Pancreas (tissue), 10 donors: ENCODE data around the gene KREMEN1. TPM values are rescaled to one million over a fixed set of nuclear protein-coding genes. Genes with fewer than 3 reads are reported as not detected.

Experiments
- ATAC-seq, 4 donors: fragments of 200-7000 bp; cut with Tn5 transposase; one replicate each; pipeline versions ENCODE4 v1.8.0 to v1.9.1; 2020; ENCODE audit warnings: mild to moderate bottlenecking in 4 of 4, moderate library complexity in 4 of 4
- DNase-seq, 6 donors: peaks; one replicate each; pipeline ENCODE4 v3.0.0-alpha.2; 2020
- FAIRE-seq: peaks from 2 replicates; lab custom pipeline; 2012; peaks lifted over from hg19 to GRCh38; lab: Jason Lieb, UNC
- H3K27ac ChIP-seq, 4 donors: fragments of 200-600 bp; sonication (generic); 1 replicate in 3 of 4; 2 replicates in 1 of 4; pipeline versions ENCODE4 v1.5.0 to v1.8.0; 2020
- H3K27me3 ChIP-seq, 4 donors: fragments of 200-600 bp; one replicate each; pipeline ENCODE4 v1.8.0; 2021
- H3K36me3 ChIP-seq, 3 donors: fragments of 200-600 bp; sonication (generic) in 1 of 3; one replicate each; pipeline versions ENCODE4 v1.5.0 to v1.8.0; 2020 to 2021
- H3K4me1 ChIP-seq, 3 donors: fragments of 200-600 bp; one replicate each; pipeline ENCODE4 v1.8.0; 2021
- H3K4me3 ChIP-seq, 4 donors: fragments of 200-600 bp; sonication (generic) in 2 of 4; one replicate each; pipeline versions ENCODE4 v1.5.0 to v1.8.0; 2020 to 2021
- H3K9me3 ChIP-seq, 4 donors: fragments of 200-600 bp; one replicate each; pipeline ENCODE4 v1.8.0; 2021
- CTCF ChIP-seq, 4 donors: fragments of 200-600 bp; sonication (generic) in 3 of 4; IDR thresholded peaks; one replicate each; pipeline versions ENCODE4 v1.5.0 to v1.8.0; 2021; ENCODE audit warnings: antibody characterized with exemption in 4 of 4
- WGBS, 2 donors: extraction: QIAGEN DNeasy Blood & Tissue Kit; methylation state at CpG; one replicate each; pipeline ENCODE4 v1.1.7; 2013; 5-methylcytosine and 5-hydroxymethylcytosine counted together
- intact Hi-C, 3 donors: fragments of 100-400 bp; cut with DNase I; formaldehyde crosslinking; loops; one replicate each; pipeline versions ENCODE4 v1.11.1 to v1.14.2; 2022
- polyA plus RNA-seq, 2 donors: library from polyadenylated mRNA; stranded (reverse); fragments of 200-250 nt; gene quantifications; one replicate each; pipeline ENCODE4 v1.2.3, GENCODE V29; 2013
- total RNA-seq, 6 donors: library from RNA; stranded (reverse); fragmentation: NEBNext Ultra II Directional in 4 of 6; extraction: Animal tissue kit (Norgen Biotek cat#: 25700) in 4 of 6; gene quantifications; one replicate each; pipeline versions ENCODE4 v1.2.1 to v1.2.4, GENCODE V29; 2021 to 2023
- donor health status: healthy with polysubstance abuse.
- donor health status: DM: no; HTN: no; CAD: no; lungs with moderate emphysema.
- donor health status: DM: no; HTN: no; CAD: no.
- donor health status: control.
- donor health status: control.
- donor health status: Bipolar disorder and iron deficiency.
- donor health status: DM: yes; HTN: yes; CAD: no.
- donor health status: DM: no; HTN: no; CAD: no.
- donor health status: DM: no; HTN: no; CAD: no.
- donor health status: DM: yes; HTN: yes; CAD: no.

Gene KREMEN1
- total and polyA plus RNA-seq, 8 donors = 3.3 to 8.7 (median 4.5) TPM

- Histone ChIP-seq H3K4me1 (no peaks in the 10 kb centered on the region), H3K4me3 (no peak overlapping the region), H3K9me3 (no peaks in the 10 kb centered on the region), H3K36me3 (no peaks in the 10 kb centered on the region), H3K27ac (no peak overlapping the region), H3K27me3 (no peaks in the 10 kb centered on the region)
- 83 to 84% methylated on average over 7 of the region's 7 CpGs for WGBS, 2 donors
- DNase-seq (no peak), FAIRE-seq (no peak), ATAC-seq (no peak)
- intact Hi-C loops = loop anchor here in 2 of 3 donors (5.0 kb wide), 2 partner anchors 41 to 46 kb away; no protein-coding TSS in a partner anchor
- no peak for TF ChIP-seq CTCF (IDR thresholded peaks at IDR 0.05)
Observed at GRCh38 chr22:29201782-29202181, 128.9 kb downstream of the KREMEN1 start.

- DNase-seq = peak in 1 of 6 donors; percentile 60
- intact Hi-C loops = loop anchor here in 2 of 3 donors (5.0 kb wide), 2 partner anchors 40 to 45 kb away; no protein-coding TSS in a partner anchor
- Histone ChIP-seq H3K9me3 (no peaks in the 10 kb centered on the region), H3K4me1 (no peaks in the 10 kb centered on the region), H3K27me3 (no peaks in the 10 kb centered on the region), H3K27ac (peak overlapping the region in 1 of 4 donors; percentile 8), H3K4me3 (no peak overlapping the region), H3K36me3 (no peaks in the 10 kb centered on the region)
- ATAC-seq = peak in 3 of 4 donors; percentile 14 to 34 (median 20)
- 72 to 81% methylated on average over 24 of the region's 24 CpGs for WGBS, 2 donors
- FAIRE-seq = no peak
- TF ChIP-seq CTCF (IDR thresholded peaks at IDR 0.05) = no peak
Observed at GRCh38 chr22:29202212-29203192, 129.7 kb downstream of the KREMEN1 start.

GRCh38 chr22:29203488-29204454 lies 130.9 kb downstream of the KREMEN1 start:
- TF ChIP-seq CTCF (IDR thresholded peaks at IDR 0.05) = no peak
- intact Hi-C loops = loop anchor here in 2 of 3 donors (5.0 kb wide), 2 partner anchors 39 to 44 kb away; no protein-coding TSS in a partner anchor
- 67 to 70% methylated on average over 9 of the region's 9 CpGs for WGBS, 2 donors
- DNase-seq (peak in 1 of 6 donors; percentile 12), FAIRE-seq (no peak), ATAC-seq (no peak)
- H3K4me1 ChIP-seq = no peaks in the 10 kb centered on the region
- no peaks in the 10 kb centered on the region for H3K9me3 ChIP-seq
- H3K4me3 ChIP-seq = no peak overlapping the region
- no peaks in the 10 kb centered on the region for H3K36me3 ChIP-seq
- no peak overlapping the region for H3K27ac ChIP-seq
- H3K27me3 ChIP-seq = no peaks in the 10 kb centered on the region

- Histone ChIP-seq H3K4me1 (no peaks in the 10 kb centered on the region), H3K4me3 (no peak overlapping the region), H3K36me3 (no peaks in the 10 kb centered on the region), H3K27me3 (no peaks in the 10 kb centered on the region), H3K9me3 (no peaks in the 10 kb centered on the region), H3K27ac (no peak overlapping the region)
- ATAC-seq (peak in 1 of 4 donors; percentile 2), FAIRE-seq (no peak), DNase-seq (peak in 1 of 6 donors; percentile 30)
- WGBS, 2 donors = 75 to 85% methylated on average over 8 of the region's 8 CpGs
- TF ChIP-seq CTCF (IDR thresholded peaks at IDR 0.05) = no peak
- intact Hi-C loops = loop anchor here in 2 of 3 donors (5.0 kb wide), 2 partner anchors 38 to 43 kb away; no protein-coding TSS in a partner anchor
Observed at GRCh38 chr22:29204455-29205183, 131.8 kb downstream of the KREMEN1 start.
